K562 (cell line): ENCODE data around the gene DYNLT4. TPM values are rescaled to one million over a fixed set of nuclear protein-coding genes. Genes with fewer than 3 reads are reported as not detected.
A peak's percentile ranks its signal among the peaks of the same experiment; 100 is the strongest.

Experiments
- BDP1 ChIP-seq: IDR thresholded peaks from 3 replicates; pipeline ENCODE4 v1.6.1; 2011; ENCODE audit not compliant: insufficient read length, insufficient read depth
- BRF1 ChIP-seq: IDR thresholded peaks from 3 replicates; pipeline ENCODE4 v1.6.1; 2011; ENCODE audit warnings: borderline replicate concordance, mild to moderate bottlenecking; ENCODE audit not compliant: insufficient read length; ENCODE audit errors: extremely low read depth
- CEBPB ChIP-seq: fragments of 450-650 bp; IDR thresholded peaks from 2 replicates; pipeline ENCODE4 v1.6.1; 2016; ENCODE audit warnings: missing genetic modification characterization, missing compliant biosample characterization
- CREBBP ChIP-seq: IDR thresholded peaks from one replicate; pipeline ENCODE4 v1.6.1; 2012; ENCODE audit warnings: low read depth, mild to moderate bottlenecking, control low read depth, inconsistent platforms, low read length
- DDX20 ChIP-seq: fragments of 450-650 bp; IDR thresholded peaks from 2 replicates; pipeline ENCODE4 v1.6.1; 2016; ENCODE audit warnings: missing genetic modification characterization, low read depth, mild to moderate bottlenecking, missing compliant biosample characterization, moderate library complexity
- E2F3 ChIP-seq: fragments of 250-450 bp; sonication (Bioruptor Pico); IDR thresholded peaks from 2 replicates; pipeline ENCODE4 v1.4.0; 2020; ENCODE audit warnings: mild to moderate bottlenecking
- GABPB1 ChIP-seq: sonication (generic); formaldehyde crosslinking; IDR thresholded peaks from 2 replicates; pipeline ENCODE4 v1.8.0; 2022; ENCODE audit warnings: mild to moderate bottlenecking, missing genetic modification reagents
- GTF2A2 ChIP-seq: IDR thresholded peaks from 2 replicates; pipeline ENCODE4 v1.6.1; 2016; ENCODE audit warnings: mild to moderate bottlenecking, missing genetic modification characterization, missing compliant biosample characterization
- HDAC1 ChIP-seq, 2 experiments: fragments of 450-650 bp; IDR thresholded peaks; 2 replicates each; pipeline ENCODE4 v1.6.1; 2016 to 2017; ENCODE audit warnings: inconsistent platforms in 1 of 2, mild to moderate bottlenecking in 1 of 2, moderate library complexity in 1 of 2
- HDAC8 ChIP-seq: fragments of 450-650 bp; IDR thresholded peaks from 2 replicates; pipeline ENCODE4 v1.6.1; 2016; ENCODE audit warnings: mild to moderate bottlenecking, missing genetic modification characterization, moderate library complexity, missing compliant biosample characterization
- HMG20A ChIP-seq: fragments of 450-650 bp; formaldehyde crosslinking; conservative IDR thresholded peaks from 2 replicates; pipeline ENCODE4 v1.4.0; 2020; ENCODE audit warnings: mild to moderate bottlenecking, mixed read lengths
- HNRNPL ChIP-seq: fragments of 200-400 bp; formaldehyde crosslinking; IDR thresholded peaks from 2 replicates; pipeline ENCODE4 v1.6.1; 2017; ENCODE audit warnings: low read depth, mild to moderate bottlenecking, low read length
- LEF1 ChIP-seq: fragments of 450-650 bp; IDR thresholded peaks from 2 replicates; pipeline ENCODE4 v1.6.1; 2016; ENCODE audit warnings: mild to moderate bottlenecking
- NCOA2 ChIP-seq, 2 experiments: fragments of 450-650 bp; IDR thresholded peaks; 2 replicates each; pipeline ENCODE4 v1.6.1; 2018; ENCODE audit warnings: mild to moderate bottlenecking in 2 of 2, moderate library complexity in 1 of 2; ENCODE audit not compliant: partially characterized antibody in 2 of 2
- SMAD2 ChIP-seq: fragments of 150-350 bp; IDR thresholded peaks from 2 replicates; pipeline ENCODE4 v1.6.1; 2014; ENCODE audit warnings: low read depth, mild to moderate bottlenecking, low read length
- SMARCA4 ChIP-seq: fragments of 450-650 bp; IDR thresholded peaks from 2 replicates; pipeline ENCODE4 v1.6.1; 2016
- STAT5B ChIP-seq: fragments of 250-450 bp; sonication (Bioruptor Pico); IDR thresholded peaks from 2 replicates; pipeline ENCODE4 v1.8.0; 2021; ENCODE audit warnings: mild to moderate bottlenecking, inconsistent platforms
- TAL1 ChIP-seq: fragments of 450-650 bp; IDR thresholded peaks from 2 replicates; pipeline ENCODE4 v1.6.1; 2016; ENCODE audit warnings: mild to moderate bottlenecking
- TSC22D4 ChIP-seq: fragments of 450-650 bp; IDR thresholded peaks from 2 replicates; pipeline ENCODE4 v1.6.1; 2016; ENCODE audit warnings: missing genetic modification characterization, missing biosample characterization, control low read depth
- ZKSCAN1 ChIP-seq: fragments of 150-350 bp; IDR thresholded peaks from 2 replicates; pipeline ENCODE4 v1.6.1; 2016; ENCODE audit warnings: low read depth, low read length
- ZNF644 ChIP-seq: fragments of 200-800 bp; sonication (Bioruptor generic); IDR thresholded peaks from 2 replicates; pipeline ENCODE4 v1.6.1; 2016; ENCODE audit warnings: low read depth, missing genetic modification characterization, missing compliant biosample characterization
- polyA plus RNA-seq, 8 experiments: library from polyadenylated mRNA; depleted of rRNA in 4 of 8; stranded (reverse) in 5 of 8; unstranded in 3 of 8; fragments of >200 nt; fragmentation: Nextera tagmentation in 2 of 8; fragmentation: Illumina TruSeq in 1 of 8; extraction: Ambion mirVana in 2 of 8; extraction: Trizol in 1 of 8; gene quantifications; 2 replicates each; pipeline versions ENCODE4 v1.2.1 to v1.2.3, GENCODE V29; 2011 to 2014; ENCODE audit warnings: inconsistent platforms in 1 of 8, missing spikeins in 1 of 8
- total RNA-seq, 7 experiments: library from RNA; depleted of rRNA in 6 of 7; stranded (reverse); fragments of >200 nt in 6 of 7; fragmentation: Illumina TruSeq in 2 of 7; extraction: Trizol in 2 of 7; gene quantifications; 2 replicates each; pipeline versions ENCODE4 v1.2.1 to v1.2.3, GENCODE V29; 2011 to 2021; ENCODE audit warnings: low replicate concordance in 1 of 7
- TF ChIP-seq, protein P1 (sequence below): fragments of 250-450 bp; sonication (Bioruptor Pico); IDR thresholded peaks from 2 replicates; pipeline ENCODE4 v1.6.1; 2021; ENCODE audit warnings: mild to moderate bottlenecking
- TF ChIP-seq, protein P2 (sequence below): sonication (generic); formaldehyde crosslinking; IDR thresholded peaks from 2 replicates; pipeline ENCODE4 v1.4.0; 2020; ENCODE audit warnings: mild to moderate bottlenecking, missing genetic modification reagents
- TF ChIP-seq, protein P3 (sequence below), 2 experiments: fragments of 150-350 bp in 1 of 2; IDR thresholded peaks; 2 replicates each; pipeline ENCODE4 v1.6.1; 2012 to 2016; ENCODE audit warnings: low read depth in 2 of 2, low read length in 2 of 2, mild to moderate bottlenecking in 1 of 2, moderate library complexity in 1 of 2

DYNLT4 gene
- total and polyA plus RNA-seq, 9 of the 15 experiments (the other 6 are each of a cell fraction or from before 2014, with no cell fraction given), result 0.29 to 0.73 TPM; not detected in 7

DNA sequence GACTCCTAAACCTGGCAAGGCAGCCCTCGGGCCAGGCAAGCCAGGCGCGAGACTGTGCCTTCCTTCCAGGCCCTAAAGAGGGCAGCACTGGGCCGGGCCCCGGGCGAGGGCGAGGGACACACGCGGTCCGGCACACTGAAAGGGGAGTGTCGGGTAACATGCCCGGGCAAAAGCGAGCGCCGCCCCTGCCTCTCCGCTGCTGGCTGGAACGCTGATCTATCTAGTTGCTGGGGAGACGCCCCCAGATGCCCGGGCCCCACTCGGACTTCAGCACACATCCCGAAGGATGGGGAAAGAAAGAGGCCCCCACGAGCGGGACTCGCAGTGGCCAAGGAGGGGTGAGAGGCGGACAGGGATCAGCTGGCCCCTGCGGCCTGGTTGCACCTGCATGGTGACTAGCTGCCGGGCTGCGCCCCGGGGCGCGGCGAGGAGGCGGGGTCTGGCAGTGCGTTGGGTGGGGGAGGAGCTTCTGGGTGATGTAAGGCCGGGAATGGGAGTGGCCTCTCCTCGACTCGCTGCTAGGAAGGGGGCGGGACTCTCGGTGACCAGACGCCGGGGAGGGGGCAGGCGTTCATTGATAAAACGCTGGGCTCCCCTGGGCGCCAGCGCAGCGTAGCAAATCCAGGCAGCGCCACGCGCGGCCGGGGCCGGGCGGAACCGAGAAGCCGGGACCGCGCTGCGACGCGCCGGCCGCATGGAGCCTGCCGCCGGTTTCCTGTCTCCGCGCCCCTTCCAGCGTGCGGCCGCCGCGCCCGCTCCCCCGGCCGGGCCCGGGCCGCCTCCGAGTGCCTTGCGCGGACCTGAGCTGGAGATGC lies 7.2 kb downstream of the DYNLT4 start, which contains the start of gene PLK3 (continued):
- TF ChIP-seq LEF1, result peak; percentile 78; the same call in 1 of the 2 replicates
- no peak for TF ChIP-seq NCOA2 (IDR thresholded peaks at IDR 0.05; ENCODE audit: partially characterized antibody in 2 of 2)
- TF ChIP-seq ZNF644 (tag), result 0 out of 2 replicates have a peak, but pooled peaks have one; percentile 37
- TF ChIP-seq HDAC8 (tag), result peak; percentile 41; the same call in 1 of the 2 replicates
- TF ChIP-seq, protein P1, sequence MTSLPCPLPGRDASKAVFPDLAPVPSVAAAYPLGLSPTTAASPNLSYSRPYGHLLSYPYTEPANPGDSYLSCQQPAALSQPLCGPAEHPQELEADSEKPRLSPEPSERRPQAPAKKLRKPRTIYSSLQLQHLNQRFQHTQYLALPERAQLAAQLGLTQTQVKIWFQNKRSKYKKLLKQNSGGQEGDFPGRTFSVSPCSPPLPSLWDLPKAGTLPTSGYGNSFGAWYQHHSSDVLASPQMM (CRISPR knock-in tag), result no peak
- TF ChIP-seq TAL1, result no peak; the same call in 1 of the 2 replicates
- TF ChIP-seq BDP1, result no peak
- no peak for TF ChIP-seq TSC22D4 (tag)
- peak; percentile 62; the same call in 1 of the 2 replicates for TF ChIP-seq GABPB1 (CRISPR knock-in tag)
- peak; percentile 74 for TF ChIP-seq CEBPB
- TF ChIP-seq GTF2A2 (tag), result no peak
- no peak for TF ChIP-seq DDX20 (tag)
- TF ChIP-seq SMAD2, result no peak
- TF ChIP-seq HDAC1 (IDR thresholded peaks at IDR 0.05), result peak; percentile 53 to 99; a peak in 3 of 4 replicates
- no peak for TF ChIP-seq HMG20A (CRISPR knock-in tag)
- TF ChIP-seq CREBBP, result no peak
- TF ChIP-seq E2F3 (CRISPR knock-in tag), result peak; percentile 82; the same call in 1 of the 2 replicates
- peak; percentile 72 for TF ChIP-seq SMARCA4
- no peak for TF ChIP-seq BRF1
- TF ChIP-seq, protein P2, sequence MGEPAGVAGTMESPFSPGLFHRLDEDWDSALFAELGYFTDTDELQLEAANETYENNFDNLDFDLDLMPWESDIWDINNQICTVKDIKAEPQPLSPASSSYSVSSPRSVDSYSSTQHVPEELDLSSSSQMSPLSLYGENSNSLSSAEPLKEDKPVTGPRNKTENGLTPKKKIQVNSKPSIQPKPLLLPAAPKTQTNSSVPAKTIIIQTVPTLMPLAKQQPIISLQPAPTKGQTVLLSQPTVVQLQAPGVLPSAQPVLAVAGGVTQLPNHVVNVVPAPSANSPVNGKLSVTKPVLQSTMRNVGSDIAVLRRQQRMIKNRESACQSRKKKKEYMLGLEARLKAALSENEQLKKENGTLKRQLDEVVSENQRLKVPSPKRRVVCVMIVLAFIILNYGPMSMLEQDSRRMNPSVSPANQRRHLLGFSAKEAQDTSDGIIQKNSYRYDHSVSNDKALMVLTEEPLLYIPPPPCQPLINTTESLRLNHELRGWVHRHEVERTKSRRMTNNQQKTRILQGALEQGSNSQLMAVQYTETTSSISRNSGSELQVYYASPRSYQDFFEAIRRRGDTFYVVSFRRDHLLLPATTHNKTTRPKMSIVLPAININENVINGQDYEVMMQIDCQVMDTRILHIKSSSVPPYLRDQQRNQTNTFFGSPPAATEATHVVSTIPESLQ (CRISPR knock-in tag), result 0 out of 2 replicates have a peak, but pooled peaks have one; percentile 31
- TF ChIP-seq STAT5B, result no peak
- peak; percentile 66 for TF ChIP-seq ZKSCAN1
- TF ChIP-seq, protein P3, sequence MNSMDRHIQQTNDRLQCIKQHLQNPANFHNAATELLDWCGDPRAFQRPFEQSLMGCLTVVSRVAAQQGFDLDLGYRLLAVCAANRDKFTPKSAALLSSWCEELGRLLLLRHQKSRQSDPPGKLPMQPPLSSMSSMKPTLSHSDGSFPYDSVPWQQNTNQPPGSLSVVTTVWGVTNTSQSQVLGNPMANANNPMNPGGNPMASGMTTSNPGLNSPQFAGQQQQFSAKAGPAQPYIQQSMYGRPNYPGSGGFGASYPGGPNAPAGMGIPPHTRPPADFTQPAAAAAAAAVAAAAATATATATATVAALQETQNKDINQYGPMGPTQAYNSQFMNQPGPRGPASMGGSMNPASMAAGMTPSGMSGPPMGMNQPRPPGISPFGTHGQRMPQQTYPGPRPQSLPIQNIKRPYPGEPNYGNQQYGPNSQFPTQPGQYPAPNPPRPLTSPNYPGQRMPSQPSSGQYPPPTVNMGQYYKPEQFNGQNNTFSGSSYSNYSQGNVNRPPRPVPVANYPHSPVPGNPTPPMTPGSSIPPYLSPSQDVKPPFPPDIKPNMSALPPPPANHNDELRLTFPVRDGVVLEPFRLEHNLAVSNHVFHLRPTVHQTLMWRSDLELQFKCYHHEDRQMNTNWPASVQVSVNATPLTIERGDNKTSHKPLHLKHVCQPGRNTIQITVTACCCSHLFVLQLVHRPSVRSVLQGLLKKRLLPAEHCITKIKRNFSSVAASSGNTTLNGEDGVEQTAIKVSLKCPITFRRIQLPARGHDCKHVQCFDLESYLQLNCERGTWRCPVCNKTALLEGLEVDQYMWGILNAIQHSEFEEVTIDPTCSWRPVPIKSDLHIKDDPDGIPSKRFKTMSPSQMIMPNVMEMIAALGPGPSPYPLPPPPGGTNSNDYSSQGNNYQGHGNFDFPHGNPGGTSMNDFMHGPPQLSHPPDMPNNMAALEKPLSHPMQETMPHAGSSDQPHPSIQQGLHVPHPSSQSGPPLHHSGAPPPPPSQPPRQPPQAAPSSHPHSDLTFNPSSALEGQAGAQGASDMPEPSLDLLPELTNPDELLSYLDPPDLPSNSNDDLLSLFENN (IDR thresholded peaks at IDR 0.05; ENCODE audit: low read depth in 2 of 2, low read length in 2 of 2), result no peak
- peak; percentile 97 for TF ChIP-seq HNRNPL
